GM23248 (cell line): Measurements from ENCODE around the gene CTSF. TPM values are rescaled to one million over a fixed set of nuclear protein-coding genes. Genes with fewer than 3 reads are reported as not detected.
"Not testable (repeated sequence)": the region's sequence is repeated elsewhere in the genome, so short reads cannot be mapped to it uniquely, and the experiment has no call there.

Experiments used
- DNase-seq: peaks from one replicate; pipeline ENCODE4 v3.0.0-alpha.2; 2015
- H2AFZ ChIP-seq: fragments of 200-600 bp; sonication (generic); 2 replicates; pipeline ENCODE4 v1.6.1; 2016; ENCODE audit warnings: antibody characterized with exemption
- H3F3A ChIP-seq: fragments of 200-600 bp; sonication (generic); 2 replicates; pipeline ENCODE4 v1.6.1; 2016; ENCODE audit warnings: mild to moderate bottlenecking, antibody characterized with exemption, mixed run types; ENCODE audit not compliant: insufficient read depth
- H3K27ac ChIP-seq: fragments of 200-600 bp; sonication (generic); 2 replicates; pipeline ENCODE4 v1.5.1; 2016; ENCODE audit warnings: mild to moderate bottlenecking
- H3K27me3 ChIP-seq: fragments of 200-600 bp; sonication (generic); replicated peaks from 2 replicates; pipeline ENCODE4 v1.6.1; 2016; ENCODE audit warnings: mild to moderate bottlenecking; ENCODE audit not compliant: insufficient read depth
- H3K36me3 ChIP-seq: fragments of 200-600 bp; sonication (generic); 2 replicates; pipeline ENCODE4 v1.6.1; 2016; ENCODE audit warnings: low read depth, mild to moderate bottlenecking
- H3K4me1 ChIP-seq: fragments of 200-600 bp; sonication (generic); 2 replicates; pipeline ENCODE4 v1.6.1; 2016; ENCODE audit warnings: mild to moderate bottlenecking; ENCODE audit not compliant: insufficient read depth
- H3K4me2 ChIP-seq: fragments of 200-600 bp; sonication (generic); one replicate; pipeline ENCODE4 v1.6.1; 2016; ENCODE audit warnings: mild to moderate bottlenecking; ENCODE audit not compliant: unreplicated experiment
- H3K4me3 ChIP-seq: fragments of 200-600 bp; sonication (generic); 2 replicates; pipeline ENCODE4 v1.5.1; 2016; ENCODE audit warnings: mild to moderate bottlenecking
- H3K79me2 ChIP-seq: fragments of 200-600 bp; sonication (generic); 2 replicates; pipeline ENCODE4 v1.6.1; 2016; ENCODE audit warnings: mild to moderate bottlenecking; ENCODE audit not compliant: insufficient read depth
- H3K9ac ChIP-seq: fragments of 200-600 bp; sonication (generic); 2 replicates; pipeline ENCODE4 v1.6.1; 2016; ENCODE audit warnings: mild to moderate bottlenecking
- H3K9me2 ChIP-seq: fragments of 200-600 bp; sonication (generic); 2 replicates; pipeline ENCODE4 v1.6.1; 2016; ENCODE audit warnings: mixed run types, mild to moderate bottlenecking, moderate library complexity; ENCODE audit not compliant: insufficient read depth
- H3K9me3 ChIP-seq: fragments of 200-600 bp; sonication (generic); one replicate; pipeline ENCODE4 v1.6.1; 2017; ENCODE audit warnings: low read depth
- H4K20me1 ChIP-seq: fragments of 200-600 bp; sonication (generic); 2 replicates; pipeline ENCODE4 v1.6.0; 2016; ENCODE audit not compliant: insufficient read depth
- EZH2 ChIP-seq: fragments of 200-600 bp; sonication (generic); IDR thresholded peaks from 2 replicates; pipeline ENCODE4 v1.6.1; 2018; ENCODE audit warnings: antibody characterized with exemption, mild to moderate bottlenecking; ENCODE audit not compliant: insufficient read depth, poor library complexity, severe bottlenecking
- EZH2phosphoT487 ChIP-seq: fragments of 200-600 bp; sonication (generic); IDR thresholded peaks from 2 replicates; pipeline ENCODE4 v1.6.1; 2018; ENCODE audit warnings: antibody characterized with exemption, moderate library complexity, mild to moderate bottlenecking, low read depth; ENCODE audit not compliant: insufficient read depth
- WGBS, 2 experiments: methylation state at CpG; one replicate each; pipeline ENCODE4 v1.1.6; 2015 to 2017; ENCODE audit warnings: low lambda C conversion rate in 2 of 2, low coverage in 1 of 2; ENCODE audit errors: missing lambda C conversion rate in 2 of 2; 5-methylcytosine and 5-hydroxymethylcytosine counted together
- in situ Hi-C: fragments of 300-500 bp; cut with MboI; formaldehyde crosslinking; loops from 2 replicates; pipeline ENCODE4 v1.15.0; 2020
- polyA plus RNA-seq: library from polyadenylated mRNA; unstranded; fragments of >200 nt; fragmentation: Nextera tagmentation; extraction: Ambion mirVana; gene quantifications from 2 replicates; pipeline ENCODE4 v1.2.1, GENCODE V29; 2016
- total RNA-seq: library from RNA; depleted of rRNA; stranded (reverse); fragments of >200 nt; shearing (Covaris generic); gene quantifications from 2 replicates; pipeline ENCODE4 v1.2.3, GENCODE V29; 2014

Gene CTSF
- total and polyA plus RNA-seq, 2 experiments from 2014 or later, result 59.2 to 72.6 TPM

- DNase-seq, result peak; percentile 36
- TF ChIP-seq EZH2, result no peak
- TF ChIP-seq EZH2phosphoT487, result no peak
- peaks cover 7% of the 10 kb centered on the region; the same call in 1 of the 2 replicates for H3K79me2 ChIP-seq
- in situ Hi-C loops, result no loop called here
- H3K9ac ChIP-seq, result peak within 1 kb of the TSS; percentile 93
- no peaks in the 10 kb centered on the region for H3K27me3 ChIP-seq
- H3K4me3 ChIP-seq, result peak within 1 kb of the TSS; percentile 91
- H3K9me2 ChIP-seq, result no peaks in the 10 kb centered on the region
- peak within 1 kb of the TSS; percentile 44 for H3K27ac ChIP-seq
- H3K4me2 ChIP-seq, result peak within 1 kb of the TSS; percentile 99
- WGBS, 2 experiments, result 2% methylated on average over 31 to 37 of the region's 37 CpGs
- no peaks in the 10 kb centered on the region for H3K36me3 ChIP-seq
- H2AFZ ChIP-seq, result peak within 1 kb of the TSS; percentile 81
- no peaks in the 10 kb centered on the region for H3K9me3 ChIP-seq
- H4K20me1 ChIP-seq, result no peaks in the 10 kb centered on the region
- peaks cover 15% of the 10 kb centered on the region; the same call in 1 of the 2 replicates for H3K4me1 ChIP-seq
- no peaks in the 10 kb centered on the region for H3F3A ChIP-seq
Measured at GRCh38 chr11:66546368-66546965, 21.9 kb downstream of the CTSF start, which contains the start of gene ACTN3. ACTN3 (plus strand) TSS chr11:66546903; CDS start chr11:66546938, 35 bp downstream.

GRCh38 chr11:66545701-66546367, 22.6 kb downstream of the CTSF start, which contains the start of gene ZDHHC24:
ZDHHC24 (minus strand) TSS chr11:66546048; CDS start chr11:66546003, 45 bp downstream.
- peaks cover 7% of the 10 kb centered on the region; the same call in 1 of the 2 replicates for H3K79me2 ChIP-seq
- TF ChIP-seq EZH2phosphoT487, result no peak
- no peak for TF ChIP-seq EZH2
- peak; percentile 99 for DNase-seq
- 1% methylated on average over 46 to 61 of the region's 71 CpGs for WGBS, 2 experiments
- no peaks in the 10 kb centered on the region for H3F3A ChIP-seq
- peaks cover 15% of the 10 kb centered on the region; the same call in 1 of the 2 replicates for H3K4me1 ChIP-seq
- H3K4me3 ChIP-seq, result peak within 1 kb of the TSS; percentile 91
- H3K9me2 ChIP-seq, result no peaks in the 10 kb centered on the region
- H4K20me1 ChIP-seq, result no peaks in the 10 kb centered on the region
- no peaks in the 10 kb centered on the region for H3K9me3 ChIP-seq
- in situ Hi-C loops, result no loop called here
- peak within 1 kb of the TSS; percentile 81 for H2AFZ ChIP-seq
- H3K9ac ChIP-seq, result peak within 1 kb of the TSS; percentile 93
- H3K36me3 ChIP-seq, result no peaks in the 10 kb centered on the region
- no peaks in the 10 kb centered on the region for H3K27me3 ChIP-seq
- H3K4me2 ChIP-seq, result peak within 1 kb of the TSS; percentile 99
- H3K27ac ChIP-seq, result peak within 1 kb of the TSS; percentile 44

- peak overlapping the region; percentile 81; the same call in 1 of the 2 replicates for H2AFZ ChIP-seq
- WGBS, 2 experiments, result 53 to 54% methylated on average over 14 of the region's 14 CpGs
- H3K4me2 ChIP-seq, result peak overlapping the region; percentile 99
- in situ Hi-C loops, DNase-seq, H3K79me2 ChIP-seq, H3K36me3 ChIP-seq, H3K27me3 ChIP-seq, H3K27ac ChIP-seq, H3K9me3 ChIP-seq, H3K9me2 ChIP-seq, H4K20me1 ChIP-seq, H3F3A ChIP-seq: not testable (repeated sequence)
- H3K4me1 ChIP-seq, result peaks cover 15% of the 10 kb centered on the region; the same call in 1 of the 2 replicates
- peak overlapping the region; percentile 91 for H3K4me3 ChIP-seq
- H3K9ac ChIP-seq, result peak overlapping the region; percentile 93
Measured at GRCh38 chr11:66544952-66545351, 23.5 kb downstream of the CTSF start.

- Histone ChIP-seq H3K9me3 (no peaks in the 10 kb centered on the region), H3F3A (no peaks in the 10 kb centered on the region), H3K4me3 (no peak overlapping the region), H3K9ac (no peak overlapping the region), H3K27ac (no peak overlapping the region), H3K36me3 (no peaks in the 10 kb centered on the region), H3K4me2 (no peak overlapping the region), H4K20me1 (no peaks in the 10 kb centered on the region), H3K27me3 (no peaks in the 10 kb centered on the region), H3K9me2 (no peaks in the 10 kb centered on the region), H2AFZ (no peak overlapping the region), H3K4me1 (peaks cover 15% of the 10 kb centered on the region; the same call in 1 of the 2 replicates), H3K79me2 (peaks cover 7% of the 10 kb centered on the region; the same call in 1 of the 2 replicates)
- WGBS, 2 experiments, result 68 to 69% methylated on average over 25 to 26 of the region's 26 CpGs
- in situ Hi-C loops, result no loop called here
- no peak for DNase-seq
- TF ChIP-seq EZH2phosphoT487, result no peak
- no peak for TF ChIP-seq EZH2
Measured at GRCh38 chr11:66543263-66544107, 24.9 kb downstream of the CTSF start.
